Measurements from ENCODE around the gene ARHGAP19. TPM values are rescaled to one million over a fixed set of nuclear protein-coding genes. Genes with fewer than 3 reads are reported as not detected.

Gene ARHGAP19
- total and polyA plus RNA-seq, 2 donors (not counting 3 experiments of a cell fraction or from before 2014, with no cell fraction given): 6.8 to 20.0 TPM

- dilution Hi-C loops (cut with MboI; ENCODE audit: extremely low pct_ligation_motif_present, low sequenced_read_pairs): no loop called here
- Histone ChIP-seq H3K36me3 (ENCODE audit: control insufficient read depth in 2 of 2, extremely low read depth in 1 of 2, insufficient read depth in 2 of 2, low read length in 2 of 2) (peaks cover 0 to 4% of the 10 kb centered on the region in 2 experiments), H2AFZ (ENCODE audit: low read depth, low read length) (no peak overlapping the region), H3K27me3 (ENCODE audit: control insufficient read depth in 2 of 2, insufficient read depth in 2 of 2, low read length in 2 of 2) (no peaks in the 10 kb centered on the region), H3K79me2 (ENCODE audit: control insufficient read depth, insufficient read depth, low read length) (no peaks in the 10 kb centered on the region), H3K27ac (ENCODE audit: insufficient read depth, low read depth, low read length) (no peak overlapping the region), H3K9me3 (replicated peaks; ENCODE audit: control insufficient read depth, insufficient read depth, low read length) (no peaks in the 10 kb centered on the region), H3K4me1 (ENCODE audit: control insufficient read depth, extremely low read depth, insufficient read depth, low read length) (peaks cover 4% of the 10 kb centered on the region), H3K4me2 (ENCODE audit: insufficient read depth, low read length) (peak overlapping the region; percentile 22), H3K9me1 (replicated peaks; ENCODE audit: control insufficient read depth, extremely low read depth, insufficient read depth, low read length) (no peaks in the 10 kb centered on the region), H3K4me3 (replicated peaks in 1 of 3; ENCODE audit: insufficient read depth in 1 of 3, low read depth in 1 of 3, low read length in 3 of 3) (no peak overlapping the region), H3K9ac (replicated peaks; ENCODE audit: extremely low read depth, insufficient read depth, low read length) (no peak overlapping the region), H4K20me1 (replicated peaks; ENCODE audit: control insufficient read depth, extremely low read depth, insufficient read depth, low read length) (no peaks in the 10 kb centered on the region)
- intact Hi-C loops (cut with micrococcal nuclease): no loop called here
- ChIA-PET CTCF (interaction anchor here (1.4 to 2.9 kb wide), 5 partner anchors 10 to 152 kb away, joined by 5 to 16 read pairs (median 9); no protein-coding TSS in a partner anchor), POLR2A (no interaction called here)
- no TSS peak for BruUV-seq (replicated peaks)
- DNase-seq (ENCODE audit: low read depth, low spot score) (peak; percentile 33), FAIRE-seq (peak; percentile 40)
- TF ChIP-seq JUN (IDR thresholded peaks at IDR 0.05; ENCODE audit: borderline replicate concordance, insufficient read depth, insufficient read length, low read depth): no peak
- TF ChIP-seq POLR2A (IDR thresholded peaks at IDR 0.05; ENCODE audit: low read depth, low read length): no peak
- TF ChIP-seq EZH2 (IDR thresholded peaks at IDR 0.05; ENCODE audit: borderline replicate concordance, low read depth, low read length, severe bottlenecking): no peak
- peak; percentile 16 for TF ChIP-seq GATA2 (IDR thresholded peaks at IDR 0.05; ENCODE audit: insufficient read depth, insufficient read length, low read depth, low read length)
- no peak for TF ChIP-seq MAX (IDR thresholded peaks at IDR 0.05; ENCODE audit: insufficient read depth, insufficient read length)
- TF ChIP-seq CTCF (IDR thresholded peaks at IDR 0.05; ENCODE audit: extremely low read depth in 1 of 2, insufficient read depth in 1 of 2, low read depth in 1 of 2, low read length in 2 of 2): no peak
- no peak for TF ChIP-seq POLR2AphosphoS5 (IDR thresholded peaks at IDR 0.05; ENCODE audit: insufficient read depth, low read depth, low read length)
- no peak for TF ChIP-seq FOS (IDR thresholded peaks at IDR 0.05; ENCODE audit: borderline replicate concordance, insufficient read depth, low read length)
- TF ChIP-seq MYC (IDR thresholded peaks at IDR 0.05; ENCODE audit: low read depth, low read length): no peak
Measured at GRCh38 chr10:97224483-97225435, 67.7 kb downstream of the ARHGAP19 start.

All from endothelial cell of umbilical vein (primary cell).